Measurements from ENCODE around the gene EIF3K.

EIF3K gene

DNA sequence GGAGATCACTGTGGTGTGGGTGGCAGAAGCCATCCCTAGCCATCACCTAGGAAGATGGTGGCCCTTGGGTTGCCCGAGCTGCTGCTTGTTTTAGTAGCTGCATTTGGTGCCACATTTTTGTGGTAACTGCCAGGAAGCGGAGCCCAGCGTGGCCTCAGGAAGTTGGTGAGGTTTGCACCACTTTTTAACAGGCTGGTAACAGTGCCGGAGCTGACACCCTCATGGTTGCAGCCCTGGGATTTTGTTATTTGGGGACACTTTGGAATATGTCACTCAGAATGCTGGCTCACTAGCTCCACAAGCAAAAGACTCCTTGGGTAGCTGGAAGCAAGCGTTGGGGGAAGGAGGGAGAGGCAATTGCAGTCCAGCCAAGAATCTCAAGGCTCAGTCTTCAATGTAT lies 50.6 kb downstream of the EIF3K start:
- DNase-seq: no peak

DNA sequence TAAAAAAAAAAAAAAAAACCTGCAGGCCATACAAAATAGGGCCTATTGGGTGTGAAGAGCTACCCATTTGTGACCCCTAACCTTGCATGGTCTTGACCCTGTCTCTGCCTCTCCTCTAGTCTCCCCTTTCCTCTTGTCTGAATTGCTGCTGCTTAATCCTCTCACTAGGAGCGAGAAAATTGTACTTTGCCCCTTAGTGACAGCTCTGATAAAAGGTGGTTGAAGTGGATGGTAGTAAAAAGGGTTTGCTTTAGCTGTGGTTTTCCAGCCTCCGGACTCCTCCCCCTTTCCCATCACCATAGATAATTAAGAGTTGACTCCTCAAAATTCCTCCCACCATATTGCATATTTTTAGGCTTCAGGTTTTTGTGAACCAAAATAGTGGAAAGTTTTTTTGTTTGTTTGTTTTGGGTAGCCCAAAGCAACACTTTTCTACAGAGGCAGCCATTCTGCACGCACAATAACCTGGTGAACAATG lies 52.0 kb downstream of the EIF3K start:
- DNase-seq: no peak

DNA sequence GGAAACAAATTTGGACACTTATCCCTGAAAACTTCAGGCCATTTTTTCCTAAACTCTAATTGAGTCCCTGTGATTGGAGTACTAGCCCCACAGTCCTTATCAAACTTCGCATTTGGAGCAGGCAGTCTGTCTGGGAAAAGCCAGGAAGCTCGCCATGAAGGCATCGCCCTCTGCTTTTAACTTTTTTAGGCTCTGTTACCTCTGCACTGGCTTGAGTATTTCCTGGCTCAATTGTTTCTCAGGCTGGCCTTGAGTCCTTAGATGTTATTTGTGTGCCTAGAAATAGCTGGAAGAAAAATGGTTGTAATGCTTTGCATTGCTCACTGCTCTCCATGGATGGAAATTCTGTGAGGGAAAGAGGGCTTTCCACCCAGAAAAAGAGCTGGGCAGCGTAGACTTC lies 52.7 kb downstream of the EIF3K start:
- DNase-seq: no peak

DNA sequence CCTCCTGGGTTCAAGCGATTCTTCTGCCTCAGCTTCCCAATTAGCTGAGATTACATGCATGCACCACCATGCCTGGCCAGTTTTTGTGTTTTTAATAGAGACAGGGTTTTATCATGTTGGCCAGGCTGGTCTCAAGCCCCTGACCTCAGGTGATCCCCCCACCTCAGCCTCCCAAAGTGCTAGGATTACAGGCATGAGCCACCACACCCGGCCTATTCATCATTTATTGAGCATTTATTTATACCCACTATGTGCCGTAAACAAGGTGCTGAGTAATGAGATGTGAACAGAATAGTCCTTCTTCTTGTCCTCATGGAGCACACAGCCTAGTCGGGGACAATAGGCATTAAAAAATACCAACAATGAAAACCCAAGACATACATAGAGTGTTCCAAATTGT lies 54.0 kb downstream of the EIF3K start:
- DNase-seq: no peak

DNA sequence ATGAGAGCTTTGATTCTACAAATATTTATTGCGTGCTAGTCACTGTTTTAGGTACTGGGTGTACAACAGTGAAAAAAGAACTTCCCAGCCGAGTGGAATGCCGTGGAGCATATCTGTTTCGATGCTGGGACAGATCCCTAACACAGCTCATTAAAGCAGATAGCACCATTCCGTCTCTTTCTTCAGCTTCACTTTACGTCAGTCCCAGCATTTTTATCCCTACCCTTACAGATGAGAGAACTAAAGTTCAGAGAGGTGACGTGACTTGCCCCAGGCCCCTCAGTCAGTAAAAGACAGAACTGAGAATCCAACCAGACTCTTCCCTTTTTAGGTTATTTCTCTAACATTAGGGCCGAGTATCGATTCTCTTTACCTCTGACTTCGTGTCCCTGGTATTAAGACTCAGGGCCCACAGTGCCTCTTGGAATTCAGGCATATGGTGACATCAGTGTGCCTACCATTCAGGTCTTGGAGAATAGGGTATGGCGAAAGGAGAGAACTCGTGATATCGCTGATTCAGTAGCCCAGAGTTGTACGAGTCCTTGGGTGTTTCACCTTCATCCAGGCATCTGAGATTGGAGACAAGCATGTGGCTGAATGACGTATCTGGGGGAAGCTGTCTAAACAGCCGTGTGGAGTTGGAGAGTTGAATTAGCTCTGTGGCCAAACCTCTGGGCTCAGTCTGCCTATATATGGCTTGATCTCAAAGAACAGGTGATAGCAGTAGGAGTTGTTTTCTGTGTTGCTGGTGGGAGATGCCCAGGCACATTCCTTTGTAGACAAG lies 55.6 kb downstream of the EIF3K start:
- DNase-seq: no peak

DNA sequence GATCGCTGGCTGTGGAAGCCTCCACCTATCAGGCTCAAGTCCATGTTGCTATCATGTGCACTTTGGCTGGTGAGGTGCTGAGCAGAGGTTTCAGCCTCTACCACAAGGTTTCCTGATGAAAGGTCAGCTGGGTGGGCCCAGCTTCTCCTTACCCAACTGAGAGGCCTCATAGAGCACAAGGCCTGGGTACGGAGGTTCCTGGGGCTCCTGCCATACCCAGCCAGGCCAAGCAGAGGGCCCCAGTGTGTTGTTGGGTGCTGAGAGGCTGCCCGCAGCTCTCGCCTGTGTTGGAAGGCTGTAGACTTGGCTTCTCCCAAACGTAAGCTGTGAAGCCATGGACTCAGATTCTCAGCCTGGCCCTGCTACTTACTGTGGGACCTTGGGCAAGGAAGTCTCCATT lies 56.6 kb downstream of the EIF3K start:
- no peak for DNase-seq

DNA sequence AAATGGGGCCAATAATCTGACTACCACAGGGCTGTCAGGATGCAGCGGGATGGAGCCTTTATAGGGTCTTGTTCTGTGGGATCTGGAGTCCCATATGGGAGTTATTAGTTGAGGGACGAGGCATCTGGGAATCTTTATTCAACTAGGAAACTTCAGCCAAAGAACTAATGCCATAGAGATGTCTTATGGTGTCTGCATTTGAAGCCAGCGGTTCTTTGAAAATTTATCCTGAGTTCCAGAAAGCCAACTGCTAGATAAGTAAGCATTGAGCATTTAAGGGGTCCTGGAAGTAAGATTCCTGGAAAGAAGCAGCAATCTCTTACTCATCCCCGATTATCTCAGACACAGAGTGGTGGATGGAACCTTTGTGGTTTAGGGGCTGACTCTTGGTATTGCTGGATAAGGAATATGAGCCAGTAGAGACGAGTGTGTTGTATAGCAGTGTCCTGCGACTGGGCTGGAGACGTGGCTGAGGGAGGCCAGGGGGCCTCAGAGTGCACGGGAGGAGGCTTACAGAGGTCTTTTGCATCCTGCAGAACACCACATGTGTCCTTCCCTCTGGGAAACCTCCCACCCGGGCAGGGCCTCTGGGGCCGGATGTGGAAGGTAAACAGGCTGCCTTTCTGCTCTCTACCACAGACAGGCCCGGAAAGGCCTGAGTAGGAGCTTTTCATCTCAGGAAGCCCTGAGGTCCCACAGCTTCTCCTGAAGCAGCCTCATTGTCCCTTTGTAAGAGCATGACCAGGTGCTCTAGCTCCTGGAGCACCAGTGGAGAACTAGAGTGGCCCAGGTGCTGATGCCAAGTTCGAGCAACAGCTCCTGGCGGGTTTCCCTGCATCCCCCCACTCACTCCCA lies 57.3 kb downstream of the EIF3K start:
- DNase-seq: no peak

DNA sequence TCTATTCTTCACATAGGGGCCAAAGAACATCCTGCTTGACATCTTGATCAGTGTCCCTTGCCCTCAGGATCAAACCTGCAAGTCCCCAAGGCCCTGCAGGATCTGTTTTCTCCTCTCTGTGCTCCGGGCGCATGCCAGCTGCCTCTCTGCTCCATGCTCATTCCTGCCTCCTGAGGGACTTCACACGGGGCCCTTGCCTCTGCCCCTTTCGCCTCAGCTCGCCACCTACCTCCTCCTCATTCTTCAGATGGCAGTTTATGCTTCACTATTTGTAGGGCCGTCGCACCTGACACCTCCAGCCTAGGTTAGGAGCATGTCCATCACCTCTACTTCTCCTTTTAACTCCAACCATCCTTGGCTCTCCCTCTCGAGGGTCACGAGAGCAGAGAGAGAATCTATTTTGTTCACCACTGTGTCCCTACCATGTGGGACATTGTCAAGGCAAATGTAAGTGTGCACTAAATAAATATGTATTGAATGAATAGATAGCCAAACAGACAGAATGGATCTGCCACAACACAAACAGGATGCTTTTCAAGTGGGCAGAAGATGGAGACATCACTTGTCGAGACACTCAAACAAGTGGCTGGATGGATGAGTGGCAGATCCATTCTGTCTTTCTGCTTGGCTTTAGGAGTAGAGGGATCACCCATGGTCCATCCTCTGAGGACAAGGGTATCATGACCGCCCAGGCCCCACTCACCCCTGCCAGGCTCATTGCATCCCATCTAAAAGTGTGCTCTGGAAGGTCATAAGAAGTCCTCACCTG lies 58.1 kb downstream of the EIF3K start:
- DNase-seq: no peak

DNA sequence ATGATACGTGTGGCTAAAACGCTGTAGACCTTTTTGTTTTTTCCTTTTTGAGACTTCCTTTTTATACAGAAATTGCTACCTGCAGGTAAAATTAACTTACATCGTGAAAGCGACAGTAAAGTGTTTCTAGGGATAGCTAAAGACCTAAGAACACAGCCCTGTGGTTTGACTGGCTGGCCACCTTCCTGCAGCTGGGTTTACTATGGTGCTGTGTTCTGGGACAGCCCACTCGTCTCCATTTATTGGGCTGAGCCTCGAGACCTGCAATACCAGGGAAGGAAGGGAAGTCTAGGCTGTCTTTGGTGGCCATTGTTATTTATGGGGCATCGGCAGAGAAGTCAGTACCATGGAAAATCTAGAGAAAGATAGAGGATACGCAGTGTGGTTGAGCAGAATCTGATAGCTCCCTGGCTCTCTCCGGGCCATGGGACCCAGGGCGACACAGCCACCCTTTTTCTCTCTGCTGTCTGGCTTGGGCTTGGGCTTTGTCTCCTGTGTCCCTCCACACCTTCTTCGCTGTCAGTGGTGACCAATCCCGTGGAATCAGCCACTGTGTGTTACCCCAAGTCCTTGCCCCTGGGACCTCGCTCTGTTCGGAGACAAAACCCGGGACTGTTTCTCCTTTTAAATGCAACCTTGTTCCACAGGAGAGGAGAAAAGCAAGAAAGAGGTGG lies 59.4 kb downstream of the EIF3K start:
- DNase-seq: no peak

DNA sequence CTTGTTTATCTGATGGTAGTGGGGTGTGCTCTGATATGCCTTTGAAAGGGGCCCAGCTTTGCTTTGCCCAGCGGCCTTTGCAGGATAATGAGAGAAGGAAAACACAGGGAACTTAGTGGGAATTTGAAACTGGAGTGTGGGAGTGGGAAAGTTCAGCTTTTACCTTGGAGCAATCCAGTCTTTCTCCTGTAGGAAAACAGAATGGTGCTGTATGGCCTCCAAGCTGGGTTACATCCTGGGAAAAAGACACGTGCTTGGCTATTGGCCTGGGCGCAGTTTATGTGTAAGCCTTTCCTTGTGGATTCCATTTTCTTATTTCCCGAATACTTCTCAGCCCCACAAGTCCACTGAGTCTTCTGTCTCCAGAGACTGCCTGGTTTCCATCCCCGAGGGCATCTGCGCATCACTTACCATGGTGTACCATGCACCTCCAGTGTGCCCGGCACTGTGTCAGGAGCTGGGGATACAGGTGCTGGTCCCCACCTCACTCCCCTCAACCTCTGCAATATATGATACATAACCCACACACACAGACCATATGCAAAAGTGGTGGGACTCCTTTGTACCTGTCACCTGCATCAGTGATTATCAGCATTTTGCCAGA lies 60.0 kb downstream of the EIF3K start:
- DNase-seq: no peak

DNA sequence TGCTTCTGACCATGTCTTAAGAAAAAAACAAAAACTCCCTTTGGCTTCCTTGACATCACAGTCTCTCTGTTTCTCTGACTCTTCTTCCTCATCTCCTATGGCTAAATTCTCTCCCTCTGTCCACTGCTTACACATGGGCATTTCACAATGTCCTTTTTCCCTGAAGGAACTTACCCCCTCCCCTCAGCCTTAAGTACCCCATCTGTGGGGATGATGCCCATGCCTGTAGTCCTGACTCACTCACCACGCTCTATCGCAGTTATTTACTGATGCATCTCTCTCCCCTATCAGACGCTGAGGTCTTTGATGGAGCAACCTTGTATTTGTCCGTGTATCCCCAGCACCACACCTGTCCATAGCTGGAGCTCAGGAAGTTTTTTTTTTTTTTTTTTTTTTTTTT lies 60.9 kb downstream of the EIF3K start:
- no peak for DNase-seq

DNA sequence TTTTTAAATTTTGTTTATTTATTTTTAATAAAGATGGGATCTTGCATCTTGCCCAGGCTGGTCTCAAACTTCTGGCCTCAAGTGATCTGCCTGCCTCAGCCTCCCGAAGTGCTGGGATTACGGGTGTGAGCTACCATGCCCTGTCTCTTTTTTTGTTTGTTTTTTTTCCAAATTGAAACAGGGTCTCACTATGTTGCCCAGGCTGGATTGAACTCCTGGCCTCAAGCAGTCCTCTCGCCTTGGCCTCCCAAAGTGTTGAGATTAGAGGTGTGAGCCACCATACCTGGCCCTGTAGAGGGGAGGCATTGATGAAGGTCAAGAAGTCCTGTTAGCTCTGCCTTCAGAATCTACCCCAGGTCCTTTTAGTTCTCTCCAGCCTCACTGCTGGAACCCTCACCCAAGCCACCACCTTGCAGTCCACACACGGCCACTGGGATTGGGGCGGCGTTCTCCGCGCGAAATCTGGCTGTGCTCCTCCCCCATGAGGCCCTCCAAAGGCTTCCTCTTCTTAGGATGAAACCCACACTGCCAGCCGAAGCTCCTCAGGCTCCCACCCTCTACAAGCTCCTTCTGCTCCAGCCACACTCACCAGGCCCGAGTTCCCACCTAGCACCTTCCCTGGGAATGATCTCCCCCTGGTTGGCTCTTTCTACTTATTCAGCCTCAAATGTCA lies 63.3 kb downstream of the EIF3K start:
- DNase-seq: no peak

DNA sequence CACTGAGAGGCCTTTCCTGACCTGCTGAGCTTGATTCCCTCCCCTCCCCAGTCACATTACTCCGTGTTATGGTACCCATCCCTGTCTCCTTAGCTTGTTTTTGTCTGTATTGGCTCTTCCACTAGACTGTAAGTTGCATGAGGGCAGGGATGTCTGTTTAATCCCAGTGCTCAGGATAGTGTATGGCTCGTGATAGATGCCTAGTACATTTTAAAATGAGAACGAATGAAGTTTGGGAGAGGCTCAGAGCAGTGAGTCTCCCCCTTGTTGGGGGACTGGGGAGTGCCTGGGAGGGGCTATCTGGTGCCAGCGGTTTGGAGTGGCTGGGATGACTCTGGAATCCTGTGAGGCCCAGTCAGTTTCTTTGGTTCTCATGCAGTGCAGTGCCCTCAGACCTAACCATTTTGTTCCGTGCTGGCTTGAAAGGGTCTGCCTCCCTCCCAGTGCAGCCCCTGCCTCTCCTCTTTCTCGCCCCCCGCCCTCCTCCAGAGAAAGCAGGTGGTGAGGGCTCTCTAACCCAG lies 63.9 kb downstream of the EIF3K start:
- DNase-seq: no peak

DNA sequence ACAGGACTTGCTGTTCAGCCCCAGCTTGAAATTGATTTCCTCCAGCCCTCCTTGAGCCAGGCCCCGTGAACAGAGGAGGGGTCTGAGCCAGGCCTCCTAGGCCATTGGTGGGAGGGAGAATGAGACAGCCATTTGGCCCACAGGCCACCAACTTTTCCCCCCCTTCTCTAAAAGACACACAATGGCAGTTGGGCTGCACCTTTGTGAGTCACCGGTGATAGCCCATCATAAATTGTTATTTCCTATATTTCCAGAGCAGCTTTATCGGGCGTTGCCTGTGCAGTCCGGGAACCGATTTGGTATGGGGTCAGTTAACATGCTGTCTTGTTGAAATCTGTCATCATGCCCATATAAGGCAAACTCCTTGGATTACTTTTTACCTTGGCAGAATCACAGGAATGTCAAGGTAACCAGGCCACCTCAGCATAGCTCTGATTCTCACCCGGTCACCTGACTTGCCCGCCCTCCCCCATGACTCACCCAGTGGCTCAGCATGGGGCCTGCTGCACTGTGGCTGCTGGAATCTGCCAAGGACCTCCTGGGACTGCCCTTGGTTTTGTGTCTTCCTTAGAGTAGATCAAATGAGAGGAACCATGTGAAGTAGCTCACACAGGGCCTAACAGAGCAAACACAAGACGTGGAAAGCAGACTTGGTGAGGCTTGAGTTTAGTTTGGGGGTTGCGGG lies 64.5 kb downstream of the EIF3K start:
- peak; percentile 53 to 70 for DNase-seq

DNA sequence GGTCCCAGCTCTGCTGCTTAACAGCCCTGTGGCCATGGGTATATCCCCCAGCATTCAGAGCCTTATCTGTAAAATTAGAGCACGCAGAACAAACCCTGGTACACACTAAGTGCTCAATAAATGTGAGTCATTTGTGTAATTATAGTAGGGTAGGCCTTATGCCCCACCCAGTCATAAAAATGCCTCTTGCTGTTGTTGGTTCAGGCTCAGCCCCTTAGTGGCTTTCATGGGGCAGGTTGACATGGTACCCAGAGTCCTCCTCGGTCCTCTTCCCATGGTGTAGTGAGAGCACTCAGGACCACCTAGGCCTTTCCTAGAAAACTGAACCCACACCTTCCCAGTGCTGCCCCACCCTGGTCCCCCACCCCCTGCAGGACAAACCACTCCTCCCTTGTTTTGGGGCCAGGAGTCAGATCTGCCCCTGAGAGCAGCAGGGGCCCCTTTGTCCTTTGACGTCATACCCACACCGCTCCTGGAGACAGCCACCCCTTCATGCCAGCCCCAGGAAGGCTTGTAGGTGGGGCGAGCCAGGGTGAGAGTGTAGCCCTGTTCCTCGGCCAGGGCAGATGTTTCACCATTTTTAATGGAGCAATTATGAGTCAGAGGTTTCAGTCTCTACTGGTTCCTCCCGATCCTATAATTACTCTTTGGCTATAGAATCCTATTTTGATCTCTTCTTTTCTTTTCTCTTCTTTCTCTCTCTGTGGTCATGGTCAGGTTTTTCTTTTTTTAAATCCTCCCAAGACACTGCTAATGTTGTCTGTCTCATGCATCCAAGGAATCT lies 65.3 kb downstream of the EIF3K start:
- peak; percentile 87 to 88 for DNase-seq

DNA sequence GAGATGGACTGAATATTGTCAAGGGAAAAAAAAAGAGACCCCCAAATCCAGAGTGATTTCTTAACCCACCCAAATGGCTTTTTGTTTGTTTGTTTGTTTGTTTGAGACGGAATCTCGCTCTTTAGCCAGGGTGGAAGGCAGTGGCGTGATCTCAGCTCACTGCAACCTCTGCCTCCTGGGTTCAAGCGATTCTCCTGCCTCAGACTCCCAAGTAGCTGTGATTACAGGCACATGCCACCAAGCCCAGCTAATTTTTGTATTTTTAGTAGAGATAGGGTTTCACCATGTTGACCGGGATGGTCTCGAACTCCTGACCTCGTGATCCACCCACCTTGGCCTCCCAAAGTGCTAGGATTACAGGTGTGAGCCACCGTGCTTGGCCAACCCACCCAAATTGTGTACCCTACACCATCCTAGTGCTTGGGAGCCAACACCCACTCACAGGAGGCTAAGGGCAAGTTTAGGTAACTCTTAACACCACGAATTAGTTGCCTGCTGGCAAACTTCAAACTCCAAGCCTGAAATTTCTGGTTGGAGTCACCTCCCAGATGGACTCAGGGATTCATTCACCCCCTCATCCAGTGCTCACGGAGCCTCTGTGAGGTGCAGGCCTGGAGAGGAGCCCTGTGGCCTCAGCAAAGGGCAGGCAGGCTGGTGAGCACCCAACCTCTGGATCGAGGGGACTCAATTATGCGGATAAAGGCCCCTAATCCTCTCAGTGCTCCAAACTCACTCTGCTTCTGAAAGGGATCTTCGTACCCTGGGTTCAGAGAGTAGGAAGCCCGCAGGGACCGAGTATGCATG lies 66.1 kb downstream of the EIF3K start:
- no peak for DNase-seq

DNA sequence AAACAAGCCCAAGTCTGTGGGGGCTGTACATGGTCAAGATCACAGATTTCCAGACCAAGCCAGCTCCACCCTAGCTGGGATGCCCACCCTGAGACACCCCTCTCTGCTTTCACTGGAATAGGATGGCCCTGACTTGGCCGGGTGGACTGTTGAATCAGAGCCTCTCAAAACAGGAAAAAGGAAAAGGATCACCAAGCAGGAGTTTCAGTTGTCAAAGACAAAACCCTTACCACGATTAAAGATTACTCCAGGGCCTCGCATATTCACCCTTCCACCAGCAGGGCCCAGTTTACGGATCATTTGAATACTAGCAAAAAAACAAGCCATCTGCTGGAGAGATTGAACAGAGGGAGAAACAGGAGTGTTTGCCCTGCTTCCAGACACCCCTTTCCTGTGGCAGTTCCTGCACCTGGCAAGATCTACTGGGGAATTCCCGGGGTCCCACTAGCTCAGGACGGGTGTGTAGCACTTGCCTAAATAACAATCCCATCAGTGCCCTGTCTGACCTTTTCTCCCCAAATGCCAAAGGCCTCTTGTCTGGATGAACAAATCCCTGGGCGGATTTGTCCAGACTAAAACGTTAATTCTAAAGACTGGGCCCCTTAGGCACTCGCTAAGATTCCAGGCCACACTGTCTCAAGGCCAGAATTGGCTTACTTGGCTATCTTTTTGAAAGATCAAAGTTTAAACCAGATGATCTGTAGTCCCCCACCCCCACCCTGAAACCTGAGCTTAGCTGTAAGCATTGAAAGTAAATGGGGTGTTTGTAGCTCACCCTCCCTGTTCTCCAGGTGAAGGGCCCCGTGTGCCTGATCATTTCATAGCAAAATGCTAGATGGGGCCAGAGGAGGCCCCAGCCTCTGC lies 66.9 kb downstream of the EIF3K start:
- peak in 1 of 2 donors; percentile 30 for DNase-seq

DNA sequence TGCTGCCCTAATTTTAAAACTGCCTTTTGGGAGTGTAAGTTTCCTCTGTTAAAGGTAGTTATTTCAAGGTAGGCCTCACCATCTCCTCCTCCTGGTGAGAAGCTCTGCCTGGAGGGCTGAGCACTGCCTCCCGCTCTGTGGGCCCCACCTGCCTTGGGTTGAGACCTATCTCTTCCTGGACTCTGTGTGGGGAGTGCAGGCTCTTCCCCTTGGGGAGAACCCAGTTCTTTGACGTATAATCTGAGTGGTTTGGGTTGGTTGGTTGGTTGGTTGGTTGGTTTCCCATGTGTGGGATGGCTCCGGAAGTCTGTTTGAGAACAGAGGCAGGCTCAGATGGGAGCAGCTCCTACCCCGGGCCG lies 67.5 kb downstream of the EIF3K start:
- peak; percentile 78 to 80 for DNase-seq

All from inflammatory macrophage treated with lipopolysaccharide for 1 hour (primary cell).